HuH-7 (cell line): ENCODE results near the gene SRC.

Experiments
- DNase-seq: peaks from one replicate; pipeline ENCODE4 v3.0.0; 2011; ENCODE audit warnings: low spot score

SRC gene

DNA sequence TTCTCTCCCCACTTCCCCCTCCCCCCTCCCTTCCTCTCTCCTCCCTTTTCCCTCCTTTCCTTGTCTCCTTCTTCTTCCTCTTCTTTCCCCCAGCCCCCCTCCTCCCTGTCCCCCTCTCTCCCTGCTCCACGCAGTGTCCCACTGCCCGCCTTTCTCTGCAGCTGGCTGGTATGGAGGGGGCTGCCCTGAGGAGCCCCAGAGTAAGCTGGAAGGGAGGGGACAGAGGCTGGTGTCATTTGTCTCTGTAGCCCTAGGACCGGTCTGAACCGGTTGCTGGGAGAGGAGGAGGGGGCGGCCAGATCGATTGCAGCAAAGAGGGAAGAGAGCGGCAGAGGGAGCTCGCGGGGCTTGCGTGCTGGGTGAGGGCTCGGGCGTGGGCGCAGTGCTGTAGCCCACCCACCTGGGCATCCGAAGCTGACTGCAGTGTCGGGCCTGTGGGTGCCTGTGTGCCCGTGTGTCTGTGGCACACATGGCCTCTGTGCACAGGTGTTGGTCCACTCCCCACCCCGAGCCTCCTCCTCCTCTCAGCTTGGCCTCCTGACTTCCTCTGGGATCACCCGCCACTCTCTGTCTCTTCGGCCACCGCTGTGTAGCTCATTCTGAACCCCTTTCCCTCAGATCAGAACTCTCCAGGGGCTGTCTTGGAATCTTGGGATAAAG lies 50.6 kb downstream of the SRC start:
- DNase-seq: no peak

DNA sequence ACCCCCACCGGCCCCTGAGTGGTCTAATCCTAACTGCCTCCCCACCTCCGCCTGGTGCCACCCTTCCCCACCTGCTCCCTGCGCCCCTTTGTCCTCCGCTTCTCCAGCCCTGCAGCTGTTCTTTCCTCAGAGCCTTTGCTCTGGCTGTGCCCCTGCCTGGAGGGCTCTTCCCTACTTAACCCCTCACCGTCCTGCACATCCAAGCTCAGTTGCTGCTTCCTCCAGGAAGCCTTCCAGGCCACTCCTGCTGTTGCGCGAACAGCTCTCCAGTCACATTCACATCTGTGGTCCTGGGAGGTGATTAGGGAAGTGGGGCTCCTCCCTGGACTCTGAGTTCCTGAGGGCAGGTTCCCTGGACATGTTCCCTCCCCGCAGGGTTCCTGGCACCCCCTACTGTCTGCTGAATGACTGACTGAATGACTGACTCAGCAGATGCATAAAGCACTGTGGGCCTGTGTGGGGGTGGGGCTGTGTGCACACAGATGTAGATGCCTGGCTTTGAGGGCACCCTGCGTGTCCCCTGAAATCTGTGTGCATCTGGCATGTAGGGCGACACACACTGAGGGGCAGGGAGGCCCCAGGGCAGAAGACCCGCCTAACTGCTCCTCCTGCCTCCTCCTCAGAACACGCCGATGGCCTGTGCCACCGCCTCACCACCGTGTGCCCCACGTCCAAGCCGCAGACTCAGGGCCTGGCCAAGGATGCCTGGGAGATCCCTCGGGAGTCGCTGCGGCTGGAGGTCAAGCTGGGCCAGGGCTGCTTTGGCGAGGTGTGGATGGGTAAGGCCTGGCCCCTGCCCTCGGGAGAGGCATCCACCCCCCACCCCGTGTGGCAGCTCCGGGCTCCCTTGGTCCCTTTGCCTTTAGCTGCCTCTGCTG lies 51.4 kb downstream of the SRC start:
- DNase-seq: no peak

DNA sequence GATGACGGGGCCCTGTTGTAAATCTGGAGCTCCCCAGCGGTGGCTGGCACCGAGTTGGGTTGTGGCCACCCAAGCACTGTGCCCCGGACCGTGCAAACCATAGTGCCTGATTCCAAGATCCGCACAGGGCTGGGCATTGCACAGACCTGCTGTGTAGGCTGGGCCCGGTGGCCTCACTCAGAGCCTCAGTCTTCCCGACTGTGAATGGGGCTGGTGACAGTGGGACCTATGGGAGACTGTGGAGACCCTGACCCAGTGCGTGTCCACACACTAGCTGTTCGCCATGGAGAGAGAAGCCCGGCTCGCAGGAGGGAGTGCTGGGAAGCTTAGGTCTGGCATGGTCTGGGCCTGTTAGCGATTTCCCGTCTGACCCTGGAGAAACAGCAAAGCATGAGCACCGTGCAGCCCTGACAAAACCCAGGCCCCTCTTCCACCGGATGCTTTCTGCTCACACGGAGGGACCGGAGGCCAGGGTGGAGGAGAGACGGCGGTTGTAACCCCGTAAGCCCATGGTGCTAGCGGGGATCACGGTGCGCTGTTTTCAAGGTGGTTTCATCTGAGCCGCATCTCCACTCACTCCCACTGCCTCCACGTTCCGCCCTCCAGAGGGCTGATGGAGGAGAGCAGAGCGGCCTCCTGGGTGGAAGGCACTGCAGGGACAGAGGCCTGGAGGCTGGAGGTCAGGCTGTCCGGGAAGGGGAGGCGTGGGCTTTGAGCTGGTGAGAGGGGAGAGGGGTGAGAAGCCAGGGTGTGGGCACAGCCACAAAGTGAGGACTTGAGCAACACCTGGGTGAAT lies 52.2 kb downstream of the SRC start:
- DNase-seq: no peak

DNA sequence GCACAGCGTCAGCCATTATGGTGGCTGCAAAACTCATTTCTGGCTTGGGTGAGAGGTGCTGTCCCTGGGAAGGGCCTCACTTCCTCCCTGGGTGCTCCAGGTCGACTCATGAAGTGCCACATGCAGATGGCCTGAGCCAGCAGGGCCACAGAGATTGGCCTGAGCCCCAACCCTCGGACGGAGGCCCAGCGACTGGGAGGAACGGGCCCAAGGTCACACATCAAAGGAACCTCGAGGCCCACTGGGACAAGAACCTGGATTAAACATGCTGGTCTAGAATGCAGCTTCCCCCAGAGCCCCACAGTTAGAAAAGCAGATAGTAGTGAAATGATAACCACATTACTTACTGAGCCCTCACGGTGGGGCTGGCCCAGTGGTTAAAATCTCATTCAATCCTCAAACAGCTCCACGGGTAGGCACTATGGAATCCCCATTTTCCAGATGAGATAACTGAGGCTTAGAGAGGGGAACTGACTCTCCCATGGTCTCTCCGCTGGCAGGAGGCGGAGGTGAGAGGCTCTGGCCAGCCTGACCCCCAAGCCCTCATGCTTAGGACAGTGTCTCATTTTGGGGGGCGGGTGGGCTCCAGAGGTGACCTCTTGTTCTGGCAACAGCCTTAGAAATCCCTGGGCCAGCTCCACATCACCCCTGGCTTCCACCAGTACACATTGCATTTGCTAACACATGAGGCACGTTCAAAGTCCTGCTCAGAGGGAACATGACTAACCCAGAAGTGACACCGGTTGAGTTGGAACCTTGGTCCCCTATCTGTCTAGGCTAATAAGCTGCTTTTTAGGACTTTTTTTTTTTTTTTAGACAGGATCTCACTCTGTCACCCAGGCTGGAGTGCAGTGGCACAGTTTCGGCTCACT lies 53.0 kb downstream of the SRC start:
- peak; percentile 55 for DNase-seq

DNA sequence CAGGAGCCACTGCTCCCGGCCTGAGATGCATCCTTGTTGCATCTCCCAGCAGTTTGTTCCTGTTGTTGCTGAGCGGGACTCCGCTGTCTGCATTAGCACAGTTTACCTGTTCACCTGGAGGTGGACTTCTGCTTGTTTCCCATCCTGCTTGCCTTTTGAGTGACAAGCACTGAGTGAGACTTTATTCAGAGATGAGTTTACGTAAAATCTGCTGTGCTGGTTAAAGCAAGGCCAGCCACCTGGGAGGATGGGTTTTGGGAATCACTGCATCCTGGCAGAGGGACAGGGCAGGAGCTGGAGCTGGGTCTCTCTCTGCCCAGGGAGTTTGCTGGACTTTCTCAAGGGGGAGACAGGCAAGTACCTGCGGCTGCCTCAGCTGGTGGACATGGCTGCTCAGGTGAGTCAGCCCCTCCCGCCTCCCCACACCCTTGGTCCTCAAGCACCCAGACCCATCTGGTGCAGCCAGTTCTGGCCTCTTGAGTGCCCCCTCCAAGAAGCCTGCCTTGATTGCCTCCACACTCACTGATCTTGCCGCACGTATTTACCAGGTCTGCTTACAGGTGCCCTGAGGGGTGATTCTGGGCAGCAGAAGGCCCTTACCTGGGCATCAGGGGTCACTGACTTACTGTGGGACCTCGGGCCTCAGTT lies 55.5 kb downstream of the SRC start:
- DNase-seq: no peak

DNA sequence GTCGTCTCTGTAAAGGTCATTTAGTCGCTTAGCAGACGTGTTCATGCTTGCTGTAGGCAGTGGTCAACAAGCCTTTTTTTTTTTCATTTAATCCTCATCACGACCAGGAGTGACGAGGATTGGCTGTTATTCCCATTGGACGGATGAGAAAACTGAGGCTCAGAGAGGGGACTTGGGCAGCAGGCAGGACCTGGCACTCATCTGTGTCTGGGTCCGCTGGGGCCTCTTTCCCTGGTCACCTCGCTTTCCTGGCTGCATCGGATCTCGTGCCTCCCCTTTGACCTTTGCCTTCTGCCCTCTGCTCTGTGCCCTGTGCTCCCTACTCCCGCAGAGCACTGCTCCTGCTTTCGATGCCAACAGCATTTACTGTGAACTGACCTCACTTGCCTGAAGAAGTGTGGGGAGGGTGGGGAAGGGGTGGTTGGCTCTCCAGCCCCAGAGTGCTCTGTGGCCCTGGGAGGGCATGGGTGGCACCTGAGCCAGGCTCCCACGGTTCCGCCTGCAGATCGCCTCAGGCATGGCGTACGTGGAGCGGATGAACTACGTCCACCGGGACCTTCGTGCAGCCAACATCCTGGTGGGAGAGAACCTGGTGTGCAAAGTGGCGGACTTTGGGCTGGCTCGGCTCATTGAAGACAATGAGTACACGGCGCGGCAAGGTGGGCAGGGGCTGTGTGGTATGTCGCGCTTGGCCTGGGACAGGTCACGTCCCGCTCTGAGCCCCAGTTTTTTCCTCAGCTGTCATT lies 56.2 kb downstream of the SRC start:
- DNase-seq: no peak

DNA sequence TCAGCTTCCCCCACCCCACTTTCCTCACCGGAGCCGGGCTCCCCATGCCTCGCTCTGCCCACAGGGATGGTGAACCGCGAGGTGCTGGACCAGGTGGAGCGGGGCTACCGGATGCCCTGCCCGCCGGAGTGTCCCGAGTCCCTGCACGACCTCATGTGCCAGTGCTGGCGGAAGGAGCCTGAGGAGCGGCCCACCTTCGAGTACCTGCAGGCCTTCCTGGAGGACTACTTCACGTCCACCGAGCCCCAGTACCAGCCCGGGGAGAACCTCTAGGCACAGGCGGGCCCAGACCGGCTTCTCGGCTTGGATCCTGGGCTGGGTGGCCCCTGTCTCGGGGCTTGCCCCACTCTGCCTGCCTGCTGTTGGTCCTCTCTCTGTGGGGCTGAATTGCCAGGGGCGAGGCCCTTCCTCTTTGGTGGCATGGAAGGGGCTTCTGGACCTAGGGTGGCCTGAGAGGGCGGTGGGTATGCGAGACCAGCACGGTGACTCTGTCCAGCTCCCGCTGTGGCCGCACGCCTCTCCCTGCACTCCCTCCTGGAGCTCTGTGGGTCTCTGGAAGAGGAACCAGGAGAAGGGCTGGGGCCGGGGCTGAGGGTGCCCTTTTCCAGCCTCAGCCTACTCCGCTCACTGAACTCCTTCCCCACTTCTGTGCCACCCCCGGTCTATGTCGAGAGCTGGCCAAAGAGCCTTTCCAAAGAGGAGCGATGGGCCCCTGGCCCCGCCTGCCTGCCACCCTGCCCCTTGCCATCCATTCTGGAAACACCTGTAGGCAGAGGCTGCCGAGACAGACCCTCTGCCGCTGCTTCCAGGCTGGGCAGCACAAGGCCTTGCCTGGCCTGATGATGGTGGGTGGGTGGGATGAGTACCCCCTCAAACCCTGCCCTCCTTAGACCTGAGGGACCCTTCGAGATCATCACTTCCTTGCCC lies 57.4 kb downstream of the SRC start:
- no peak for DNase-seq

DNA sequence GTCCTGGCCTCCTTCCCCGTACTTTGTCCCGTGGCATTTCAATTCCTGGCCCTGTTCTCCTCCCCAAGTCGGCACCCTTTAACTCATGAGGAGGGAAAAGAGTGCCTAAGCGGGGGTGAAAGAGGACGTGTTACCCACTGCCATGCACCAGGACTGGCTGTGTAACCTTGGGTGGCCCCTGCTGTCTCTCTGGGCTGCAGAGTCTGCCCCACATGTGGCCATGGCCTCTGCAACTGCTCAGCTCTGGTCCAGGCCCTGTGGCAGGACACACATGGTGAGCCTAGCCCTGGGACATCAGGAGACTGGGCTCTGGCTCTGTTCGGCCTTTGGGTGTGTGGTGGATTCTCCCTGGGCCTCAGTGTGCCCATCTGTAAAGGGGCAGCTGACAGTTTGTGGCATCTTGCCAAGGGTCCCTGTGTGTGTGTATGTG lies 58.5 kb downstream of the SRC start:
- no peak for DNase-seq

DNA sequence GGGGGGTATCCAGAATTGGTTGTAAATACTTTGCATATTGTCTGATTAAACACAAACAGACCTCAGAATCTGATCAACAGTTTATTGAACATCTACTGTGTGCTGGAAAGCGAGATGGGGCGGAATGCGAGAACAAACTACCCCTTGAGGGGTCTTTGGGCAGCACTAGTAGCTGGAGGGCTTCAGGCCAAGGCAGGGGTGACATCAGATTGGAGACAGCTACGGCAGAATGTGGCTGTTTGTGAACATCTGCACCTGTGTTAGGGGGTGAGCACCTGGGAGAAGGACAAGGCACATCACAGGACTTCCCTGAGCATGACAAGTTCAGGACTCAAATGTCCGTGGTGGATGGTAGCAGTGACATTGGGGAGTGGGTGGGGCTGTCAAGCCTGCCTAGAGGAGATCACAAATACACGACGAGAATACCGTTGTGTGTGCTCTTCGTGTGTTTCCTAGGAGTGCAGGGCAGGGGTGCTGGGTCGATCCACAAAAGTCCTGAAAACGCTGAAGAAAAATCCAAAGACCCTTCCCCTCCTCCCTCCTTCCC lies 59.5 kb downstream of the SRC start:
- no peak for DNase-seq

DNA sequence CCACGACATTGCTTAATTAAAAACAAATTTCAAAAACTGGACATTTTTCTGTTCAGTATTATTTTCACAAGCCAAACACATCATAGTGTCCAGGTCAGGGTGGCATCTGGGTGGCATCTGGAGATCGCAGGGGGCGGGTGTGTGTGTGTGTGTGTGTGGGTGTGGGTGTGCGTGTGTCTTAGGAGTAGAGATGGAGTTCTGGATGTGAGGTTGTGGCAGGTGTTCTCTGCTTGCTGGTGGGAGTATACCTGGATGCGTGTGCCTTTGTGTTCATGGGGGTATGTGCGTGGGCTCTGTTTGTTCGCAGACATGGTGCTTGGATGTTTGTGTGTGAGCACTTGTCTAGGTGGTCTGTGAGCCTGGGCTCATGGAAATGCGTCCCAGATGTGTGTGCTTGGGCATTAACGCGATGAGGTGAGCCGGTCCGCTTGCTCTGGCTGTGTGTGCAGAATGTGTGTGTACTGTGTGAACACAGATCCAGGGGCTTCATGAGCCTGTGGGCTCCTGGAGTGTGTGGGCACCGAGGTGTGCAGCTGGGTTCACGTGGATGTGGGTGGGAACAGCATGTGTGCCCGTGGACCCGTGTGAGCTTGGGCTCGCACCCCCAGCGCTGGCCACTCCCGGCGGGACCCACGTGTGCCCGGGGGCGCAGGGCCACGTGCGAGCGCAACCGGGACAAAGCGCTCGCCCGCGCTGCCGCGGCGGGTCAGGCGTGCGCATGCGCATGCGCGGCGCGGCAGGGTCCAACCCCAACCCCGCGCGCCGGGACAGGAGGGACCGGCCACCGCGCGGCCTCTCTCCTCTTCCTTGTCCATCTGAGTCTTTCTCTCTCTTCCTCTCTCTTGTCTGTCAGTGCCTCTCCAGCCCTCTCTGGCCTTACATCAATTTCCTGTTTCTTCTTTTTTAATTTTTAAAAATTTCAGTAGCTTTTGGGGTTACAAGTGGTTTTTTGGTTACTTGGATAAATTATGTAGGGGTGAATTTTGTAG lies 60.4 kb downstream of the SRC start:
- peak; percentile 91 for DNase-seq

DNA sequence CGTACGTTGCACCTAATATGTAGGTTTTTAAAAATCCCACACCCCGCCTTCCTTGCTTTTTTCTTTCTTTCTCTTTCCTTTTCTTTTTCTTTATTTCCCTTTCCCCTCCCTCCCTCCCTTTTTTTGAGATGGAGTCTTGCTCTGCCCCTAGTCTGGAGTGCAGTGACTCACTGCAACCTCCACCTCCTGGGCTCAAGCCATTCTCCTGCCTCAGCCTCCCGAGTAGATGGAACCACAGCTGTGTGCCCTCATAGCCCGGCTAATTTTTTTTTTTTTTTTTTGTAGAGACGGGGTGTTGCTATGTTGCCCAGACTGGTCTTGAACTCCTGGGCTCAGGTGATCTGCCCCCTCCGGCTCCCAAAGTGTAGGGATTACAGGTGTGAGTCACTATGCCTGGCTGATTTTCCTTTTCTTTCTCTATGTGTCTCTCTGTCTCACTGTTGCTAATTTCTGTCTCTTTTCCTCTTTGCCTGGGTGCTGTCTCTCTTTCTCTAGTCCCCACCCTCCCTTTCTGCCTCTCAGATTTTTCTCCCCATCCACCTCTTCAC lies 61.2 kb downstream of the SRC start:
- no peak for DNase-seq

DNA sequence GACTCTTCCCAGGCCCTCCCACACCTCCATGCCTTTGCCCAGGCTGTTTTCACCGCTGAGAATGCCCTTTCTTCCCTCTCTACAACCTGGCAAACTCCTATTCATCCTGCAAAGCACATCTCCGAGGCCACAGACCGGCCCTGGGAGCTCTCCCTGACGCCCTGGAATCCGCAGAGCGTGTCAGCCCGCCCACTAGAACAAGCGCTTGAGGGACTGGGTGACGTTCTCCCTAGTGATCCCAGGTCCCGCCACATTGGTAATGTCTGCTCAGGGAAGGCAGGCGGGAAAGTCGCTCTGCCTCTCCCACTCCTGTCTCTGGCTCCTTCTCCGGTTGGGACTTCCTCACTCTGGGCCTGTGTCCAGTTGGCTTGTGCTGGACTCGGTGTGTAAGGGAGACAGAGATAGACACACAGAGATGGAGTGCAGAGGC lies 61.6 kb downstream of the SRC start:
- no peak for DNase-seq

DNA sequence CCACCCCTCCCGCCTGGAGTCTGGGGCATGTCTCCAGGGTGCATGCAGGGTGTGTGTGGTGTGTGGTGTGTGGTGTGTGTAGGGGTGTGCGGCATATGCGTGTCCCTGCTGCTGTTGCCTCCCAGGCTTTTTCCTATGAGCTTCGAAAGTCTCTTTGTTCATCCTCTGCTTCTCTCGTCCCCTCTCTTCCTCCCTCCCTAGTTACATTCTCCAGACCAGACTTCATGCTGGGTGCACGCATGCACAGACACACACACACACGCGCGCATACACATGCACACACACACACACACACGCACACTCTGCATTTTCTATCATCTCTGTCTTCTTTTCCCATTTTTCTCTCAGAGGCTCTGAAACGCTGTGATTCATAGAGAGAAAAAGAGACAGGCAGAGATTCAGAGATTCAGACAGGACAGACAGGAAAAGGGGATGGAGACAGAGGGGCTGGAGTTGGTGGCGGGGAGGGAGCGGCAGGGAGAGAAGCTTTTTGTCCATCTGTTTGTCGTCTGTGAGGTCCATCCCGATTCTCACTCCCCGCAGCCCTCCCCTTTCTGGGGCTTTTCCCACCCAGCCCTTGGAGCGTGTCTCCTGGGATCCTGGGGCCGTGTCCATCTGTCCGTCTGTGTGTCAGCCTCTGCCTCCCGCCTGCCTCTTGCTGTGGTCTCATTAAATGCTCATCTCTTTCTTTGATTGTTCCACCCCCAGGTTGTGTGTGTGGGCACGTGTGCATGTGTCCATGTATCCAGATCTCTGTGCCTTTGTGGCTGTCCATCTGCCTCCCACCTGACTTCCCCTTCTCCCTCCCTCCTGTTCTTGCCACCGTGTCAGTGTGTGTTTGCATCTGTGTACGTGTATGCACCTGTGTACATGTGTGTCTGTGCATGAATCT lies 62.6 kb downstream of the SRC start:
- DNase-seq: no peak

DNA sequence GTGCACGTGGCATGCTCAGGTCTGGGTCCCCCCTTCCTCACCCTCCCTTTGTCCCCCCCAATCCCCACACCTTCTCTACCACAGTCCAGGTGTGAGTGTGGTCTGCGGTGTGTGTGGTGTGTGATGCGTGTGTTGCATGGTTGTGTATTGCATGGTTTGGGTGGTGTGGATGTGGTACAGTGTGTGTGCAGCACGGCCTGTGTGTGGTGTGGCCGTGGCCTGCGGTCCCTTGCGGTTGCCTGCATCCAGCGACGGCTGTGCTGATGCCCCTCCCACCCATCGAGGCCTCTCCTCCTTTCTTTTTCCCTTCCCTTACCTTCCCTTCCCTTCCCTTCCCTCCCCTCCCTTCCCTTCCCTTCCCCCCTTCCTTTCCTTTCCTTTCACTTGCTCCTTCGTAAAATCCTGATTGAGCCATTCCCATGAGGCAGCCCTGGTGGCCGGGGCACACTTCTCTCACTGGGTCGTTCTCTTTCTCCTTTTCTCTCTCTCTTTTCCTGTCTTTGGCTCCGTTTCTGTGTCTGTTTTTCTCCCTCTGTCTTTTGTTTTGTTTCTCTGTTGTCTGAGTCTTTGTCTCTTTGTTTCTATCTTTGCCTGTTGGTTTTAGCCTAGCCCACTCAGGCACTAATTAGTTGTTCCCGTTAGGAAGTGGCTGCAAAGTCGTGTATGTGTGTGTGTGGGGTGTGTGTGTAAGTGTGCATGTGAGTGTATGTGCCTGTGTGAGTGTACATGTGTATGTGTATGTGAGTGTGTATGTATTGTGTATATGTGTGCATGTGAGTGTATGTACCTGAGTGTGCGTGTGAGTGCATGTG lies 65.7 kb downstream of the SRC start:
- no peak for DNase-seq

DNA sequence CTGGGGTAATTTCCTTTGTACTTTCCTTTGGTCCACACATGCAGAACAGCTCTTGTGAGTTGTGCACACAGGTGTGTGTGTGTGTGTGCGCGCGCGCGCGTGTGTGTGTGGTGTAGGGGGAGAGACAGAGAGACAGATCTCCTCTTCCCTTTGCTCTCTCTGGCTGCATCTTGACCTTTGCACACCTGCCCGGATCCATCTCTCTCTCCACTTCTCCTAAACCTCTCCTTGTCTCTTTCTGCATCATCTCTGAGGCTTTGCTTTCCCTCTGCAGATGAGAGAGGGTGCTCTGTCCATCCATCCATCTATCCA lies 67.0 kb downstream of the SRC start:
- no peak for DNase-seq

DNA sequence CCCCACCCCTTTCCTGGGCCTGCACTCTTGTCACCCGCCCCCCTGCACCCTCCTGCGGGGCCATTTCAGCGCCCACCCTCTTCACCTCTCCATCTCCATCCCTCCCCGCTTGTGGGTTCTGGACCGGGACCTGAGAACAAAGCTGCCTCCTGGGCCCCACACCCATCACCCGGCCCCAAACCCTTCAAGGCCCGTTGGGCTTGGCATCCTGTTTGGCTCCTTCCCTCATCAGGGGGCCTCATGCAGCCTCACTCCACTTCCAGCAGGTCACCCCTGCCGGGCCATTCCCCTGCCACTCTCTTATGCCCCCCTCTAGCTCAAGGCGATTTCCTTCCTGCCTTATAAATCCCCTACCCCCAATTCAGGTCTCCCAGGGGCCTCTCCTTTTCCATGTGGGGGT lies 67.4 kb downstream of the SRC start:
- DNase-seq: no peak
